SK-N-SH (cell line): ENCODE results near the gene CSTF2. TPM values are rescaled to one million over a fixed set of nuclear protein-coding genes. Genes with fewer than 3 reads are reported as not detected.

Experiments
- CTCF ChIA-PET: fragments of 300-600, 350-600 bp; formaldehyde crosslinking; extraction: SDS; loops from one replicate; lab custom pipeline; 2021; lab: Yijun Ruan, JAX
- POLR2A ChIA-PET: fragments of 350-600 bp; sonication (Branson Sonifier 250); formaldehyde crosslinking; extraction: SDS; loops from one replicate; lab custom pipeline; 2020; ENCODE audit warnings: antibody characterized with exemption, inconsistent platforms; lab: Yijun Ruan, JAX
- DNase-seq: peaks from one replicate; pipeline ENCODE4 v3.0.0; 2012
- H2AFZ ChIP-seq: fragments of 200-600 bp; sonication (generic); 2 replicates; pipeline ENCODE4 v1.8.1; 2016; ENCODE audit warnings: antibody characterized with exemption, mild to moderate bottlenecking, low read depth
- H3F3A ChIP-seq: fragments of 200-600 bp; sonication (generic); replicated peaks from 2 replicates; pipeline ENCODE3; 2016; ENCODE audit warnings: antibody characterized with exemption, mild to moderate bottlenecking; ENCODE audit not compliant: insufficient read depth
- H3K27ac ChIP-seq, 2 experiments: fragments of 200-500 bp in 1 of 2; fragments of 200-600 bp in 1 of 2; sonication (Bioruptor generic) in 1 of 2; sonication (generic), shearing (Covaris generic) in 1 of 2; 2 replicates each; pipeline versions ENCODE4 v1.5.1 to v1.6.1; 2014 to 2016; ENCODE audit warnings: low read depth in 2 of 2, inconsistent platforms in 1 of 2, low read length in 1 of 2, mild to moderate bottlenecking in 1 of 2, mixed read lengths in 1 of 2
- H3K27me3 ChIP-seq: fragments of 200-600 bp; sonication (generic), shearing (Covaris generic); 2 replicates; pipeline ENCODE4 v1.6.1; 2016; ENCODE audit warnings: mixed run types; ENCODE audit not compliant: insufficient read depth
- H3K36me3 ChIP-seq, 2 experiments: fragments of 200-500 bp in 1 of 2; fragments of 200-600 bp in 1 of 2; sonication (Bioruptor generic) in 1 of 2; sonication (generic) in 1 of 2; replicated peaks in 1 of 2; 2 replicates each; pipeline versions ENCODE3 to v1.5.1; 2014 to 2016; ENCODE audit warnings: low read length in 1 of 2, mild to moderate bottlenecking in 1 of 2; ENCODE audit not compliant: insufficient read depth in 2 of 2, control insufficient read depth in 1 of 2
- H3K4me1 ChIP-seq, 2 experiments: fragments of 200-500 bp in 1 of 2; fragments of 200-600 bp in 1 of 2; sonication (Bioruptor generic) in 1 of 2; sonication (generic), shearing (Covaris generic) in 1 of 2; 2 replicates each; pipeline versions ENCODE4 v1.5.1 to v1.6.1; 2014 to 2016; ENCODE audit warnings: low read depth in 1 of 2, low read length in 1 of 2, mixed run types in 1 of 2; ENCODE audit not compliant: insufficient read depth in 2 of 2, control insufficient read depth in 1 of 2
- H3K4me2 ChIP-seq: fragments of 200-600 bp; sonication (generic), shearing (Covaris generic); 2 replicates; pipeline ENCODE4 v1.6.1; 2017; ENCODE audit warnings: mixed run types
- H3K4me3 ChIP-seq, 2 experiments: fragments of 200-500 bp in 1 of 2; fragments of 200-600 bp in 1 of 2; sonication (Bioruptor generic) in 1 of 2; sonication (generic), shearing (Covaris generic) in 1 of 2; 2 replicates each; pipeline versions ENCODE4 v1.5.1 to v1.8.1; 2014 to 2016; ENCODE audit warnings: low read depth in 2 of 2, inconsistent platforms in 1 of 2, low read length in 1 of 2, mild to moderate bottlenecking in 1 of 2, mixed read lengths in 1 of 2, moderate library complexity in 1 of 2
- H3K79me2 ChIP-seq: fragments of 200-600 bp; sonication (generic); 2 replicates; pipeline ENCODE4 v1.8.1; 2017; ENCODE audit warnings: mild to moderate bottlenecking; ENCODE audit not compliant: insufficient read depth
- H3K9ac ChIP-seq: fragments of 200-600 bp; sonication (generic); 2 replicates; pipeline ENCODE4 v1.6.1; 2017; ENCODE audit warnings: mixed run types
- H3K9me2 ChIP-seq: fragments of 200-600 bp; sonication (generic); 2 replicates; pipeline ENCODE4 v1.6.1; 2017; ENCODE audit warnings: mixed run types
- H3K9me3 ChIP-seq: fragments of 200-600 bp; sonication (generic); 2 replicates; pipeline ENCODE4 v1.6.1; 2017; ENCODE audit warnings: mixed run types, mild to moderate bottlenecking, moderate library complexity
- H4K20me1 ChIP-seq: fragments of 200-600 bp; sonication (generic); 2 replicates; pipeline ENCODE4 v1.6.1; 2017; ENCODE audit warnings: mild to moderate bottlenecking, mixed run types; ENCODE audit not compliant: insufficient read depth
- EZH2phosphoT487 ChIP-seq: fragments of 200-600 bp; sonication (generic); IDR thresholded peaks from 2 replicates; pipeline ENCODE4 v1.6.1; 2017; ENCODE audit warnings: low read depth, mixed run types, mild to moderate bottlenecking, antibody characterized with exemption, moderate library complexity, borderline replicate concordance
- FOXJ3 ChIP-seq: sonication (generic); formaldehyde crosslinking; IDR thresholded peaks from 2 replicates; pipeline ENCODE4 v1.5.1; 2020; ENCODE audit warnings: mild to moderate bottlenecking, missing genetic modification reagents
- GABPA ChIP-seq: IDR thresholded peaks from 2 replicates; pipeline ENCODE4 v1.4.0; 2012; ENCODE audit warnings: low read depth, mild to moderate bottlenecking
- GATA2 ChIP-seq: sonication (generic); formaldehyde crosslinking; IDR thresholded peaks from 2 replicates; pipeline ENCODE4 v1.5.0; 2020; ENCODE audit warnings: mild to moderate bottlenecking, missing genetic modification reagents
- MAX ChIP-seq: IDR thresholded peaks from 2 replicates; pipeline ENCODE4 v1.4.0; 2012; ENCODE audit warnings: low read depth
- MXI1 ChIP-seq: IDR thresholded peaks from 2 replicates; pipeline ENCODE4 v1.6.1; 2012; ENCODE audit warnings: mild to moderate bottlenecking, low read depth, low read length, improper control_type of control experiment
- NFIC ChIP-seq: IDR thresholded peaks from 2 replicates; pipeline ENCODE4 v1.4.0; 2012; ENCODE audit warnings: borderline replicate concordance
- NRF1 ChIP-seq: IDR thresholded peaks from 2 replicates; pipeline ENCODE4 v1.6.1; 2012; ENCODE audit warnings: low read depth, mild to moderate bottlenecking, low read length
- POLR2AphosphoS5 ChIP-seq: IDR thresholded peaks from 2 replicates; pipeline ENCODE4 v1.6.1; 2012; ENCODE audit warnings: low read depth, low read length
- REST ChIP-seq: IDR thresholded peaks from 2 replicates; pipeline ENCODE4 v1.6.1; 2012; ENCODE audit warnings: mild to moderate bottlenecking, low read depth, low read length, moderate library complexity
- RFX5 ChIP-seq: IDR thresholded peaks from 2 replicates; pipeline ENCODE4 v1.6.1; 2012; ENCODE audit warnings: mild to moderate bottlenecking, improper control_type of control experiment, low read length
- SIN3A ChIP-seq: IDR thresholded peaks from 2 replicates; pipeline ENCODE4 v1.6.1; 2012; ENCODE audit warnings: low read depth, mild to moderate bottlenecking, low read length, moderate library complexity, borderline replicate concordance
- TCF12 ChIP-seq: IDR thresholded peaks from 2 replicates; pipeline ENCODE4 v1.4.0; 2012
- YY1 ChIP-seq: IDR thresholded peaks from 2 replicates; pipeline ENCODE4 v1.4.0; 2012; ENCODE audit warnings: low read depth, mild to moderate bottlenecking
- ZBTB33 ChIP-seq: IDR thresholded peaks from 2 replicates; pipeline ENCODE4 v1.4.0; 2012; ENCODE audit warnings: low read depth, borderline replicate concordance
- WGBS: methylation state at CpG from one replicate; pipeline ENCODE4 v1.1.6; 2017; ENCODE audit warnings: low lambda C conversion rate; 5-methylcytosine and 5-hydroxymethylcytosine counted together
- polyA plus RNA-seq, 3 experiments: library from polyadenylated mRNA; depleted of rRNA; stranded (reverse); fragments of >200 nt; gene quantifications; 2 replicates each; pipeline ENCODE4 v1.2.3, GENCODE V29; 2012
- TF ChIP-seq, protein P1 (sequence below): fragments of 150-350 bp; IDR thresholded peaks from 2 replicates; pipeline ENCODE4 v1.6.1; 2017; ENCODE audit warnings: antibody characterized with exemption, low read length, low read depth, borderline replicate concordance
- TF ChIP-seq, protein P2 (sequence below): IDR thresholded peaks from 2 replicates; pipeline ENCODE4; 2012
- TF ChIP-seq, protein P3 (sequence below): fragments of 150-350 bp; IDR thresholded peaks from 2 replicates; pipeline ENCODE4 v1.6.1; 2016; ENCODE audit warnings: mild to moderate bottlenecking, low read depth, low read length
- TF ChIP-seq, protein P4 (sequence below): IDR thresholded peaks from 2 replicates; pipeline ENCODE4 v1.4.0; 2012; ENCODE audit warnings: low read depth, borderline replicate concordance

Gene CSTF2
- polyA plus RNA-seq, 1 of the 3 experiments (the other 2 are of a cell fraction): 33.1 TPM

GRCh38 chrX:100797359-100797758 lies 22.8 kb upstream of the CSTF2 start:
- ChIA-PET POLR2A (no interaction called here), CTCF (no interaction called here)
- no peaks in the 10 kb centered on the region for H3K4me1 ChIP-seq
- peaks cover 18% of the 10 kb centered on the region; the same call in 1 of the 2 replicates for H3K27me3 ChIP-seq
- DNase-seq: no peak
- no peaks in the 10 kb centered on the region for H3K9me3 ChIP-seq
- H3K9ac ChIP-seq: no peak overlapping the region
- no peaks in the 10 kb centered on the region for H3K79me2 ChIP-seq
- H3K27ac ChIP-seq: no peak overlapping the region
- H3K4me3 ChIP-seq: no peak overlapping the region
- no peaks in the 10 kb centered on the region for H3F3A ChIP-seq
- no peaks in the 10 kb centered on the region for H3K36me3 ChIP-seq
- no peak overlapping the region for H3K4me2 ChIP-seq
- no peaks in the 10 kb centered on the region for H4K20me1 ChIP-seq
- no peak overlapping the region for H2AFZ ChIP-seq
- WGBS: 38% methylated on average over 4 of the region's 4 CpGs
- TF ChIP-seq ZBTB33 (no peak), TCF12 (no peak), MAX (no peak), YY1 (no peak), GABPA (no peak), NFIC (no peak), REST (no peak), NRF1 (no peak), SIN3A (no peak), FOXJ3 (CRISPR knock-in tag) (no peak), MXI1 (no peak), RFX5 (no peak), GATA2 (no peak), EZH2phosphoT487 (no peak), POLR2AphosphoS5 (no peak)
- TF ChIP-seq, protein P1, sequence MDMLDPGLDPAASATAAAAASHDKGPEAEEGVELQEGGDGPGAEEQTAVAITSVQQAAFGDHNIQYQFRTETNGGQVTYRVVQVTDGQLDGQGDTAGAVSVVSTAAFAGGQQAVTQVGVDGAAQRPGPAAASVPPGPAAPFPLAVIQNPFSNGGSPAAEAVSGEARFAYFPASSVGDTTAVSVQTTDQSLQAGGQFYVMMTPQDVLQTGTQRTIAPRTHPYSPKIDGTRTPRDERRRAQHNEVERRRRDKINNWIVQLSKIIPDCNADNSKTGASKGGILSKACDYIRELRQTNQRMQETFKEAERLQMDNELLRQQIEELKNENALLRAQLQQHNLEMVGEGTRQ: no peak
- TF ChIP-seq, protein P2, sequence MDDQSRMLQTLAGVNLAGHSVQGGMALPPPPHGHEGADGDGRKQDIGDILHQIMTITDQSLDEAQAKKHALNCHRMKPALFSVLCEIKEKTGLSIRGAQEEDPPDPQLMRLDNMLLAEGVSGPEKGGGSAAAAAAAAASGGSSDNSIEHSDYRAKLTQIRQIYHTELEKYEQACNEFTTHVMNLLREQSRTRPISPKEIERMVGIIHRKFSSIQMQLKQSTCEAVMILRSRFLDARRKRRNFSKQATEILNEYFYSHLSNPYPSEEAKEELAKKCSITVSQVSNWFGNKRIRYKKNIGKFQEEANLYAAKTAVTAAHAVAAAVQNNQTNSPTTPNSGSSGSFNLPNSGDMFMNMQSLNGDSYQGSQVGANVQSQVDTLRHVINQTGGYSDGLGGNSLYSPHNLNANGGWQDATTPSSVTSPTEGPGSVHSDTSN: no peak
- TF ChIP-seq, protein P3, sequence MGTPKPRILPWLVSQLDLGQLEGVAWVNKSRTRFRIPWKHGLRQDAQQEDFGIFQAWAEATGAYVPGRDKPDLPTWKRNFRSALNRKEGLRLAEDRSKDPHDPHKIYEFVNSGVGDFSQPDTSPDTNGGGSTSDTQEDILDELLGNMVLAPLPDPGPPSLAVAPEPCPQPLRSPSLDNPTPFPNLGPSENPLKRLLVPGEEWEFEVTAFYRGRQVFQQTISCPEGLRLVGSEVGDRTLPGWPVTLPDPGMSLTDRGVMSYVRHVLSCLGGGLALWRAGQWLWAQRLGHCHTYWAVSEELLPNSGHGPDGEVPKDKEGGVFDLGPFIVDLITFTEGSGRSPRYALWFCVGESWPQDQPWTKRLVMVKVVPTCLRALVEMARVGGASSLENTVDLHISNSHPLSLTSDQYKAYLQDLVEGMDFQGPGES: no peak
- TF ChIP-seq, protein P4, sequence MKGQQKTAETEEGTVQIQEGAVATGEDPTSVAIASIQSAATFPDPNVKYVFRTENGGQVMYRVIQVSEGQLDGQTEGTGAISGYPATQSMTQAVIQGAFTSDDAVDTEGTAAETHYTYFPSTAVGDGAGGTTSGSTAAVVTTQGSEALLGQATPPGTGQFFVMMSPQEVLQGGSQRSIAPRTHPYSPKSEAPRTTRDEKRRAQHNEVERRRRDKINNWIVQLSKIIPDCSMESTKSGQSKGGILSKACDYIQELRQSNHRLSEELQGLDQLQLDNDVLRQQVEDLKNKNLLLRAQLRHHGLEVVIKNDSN: no peak
- no peaks in the 10 kb centered on the region for H3K9me2 ChIP-seq
